GM18502 (cell line): Measurements from ENCODE around the gene ESRRA.

Source experiments
- ATAC-seq: cut with Tn5 transposase; IDR thresholded peaks from one replicate; pipeline ENCODE4 v1.9.1; 2021; ENCODE audit warnings: mild to moderate bottlenecking; ENCODE audit not compliant: unreplicated experiment, poor library complexity

ESRRA gene

GRCh38 chr11:64324692-64325469 lies 19.6 kb downstream of the ESRRA start:
- no peak for ATAC-seq

GRCh38 chr11:64327375-64327774 lies 22.1 kb downstream of the ESRRA start:
- no peak for ATAC-seq

- no peak for ATAC-seq
Measured at GRCh38 chr11:64327993-64328392, 22.7 kb downstream of the ESRRA start.

- no peak for ATAC-seq
Measured at GRCh38 chr11:64330888-64331287, 25.6 kb downstream of the ESRRA start.

GRCh38 chr11:64331569-64332371 lies 26.4 kb downstream of the ESRRA start:
- peak; percentile 46 for ATAC-seq

GRCh38 chr11:64333556-64333955 lies 28.2 kb downstream of the ESRRA start:
- ATAC-seq = no peak

GRCh38 chr11:64334764-64335735 lies 29.7 kb downstream of the ESRRA start:
- peak; percentile 78 for ATAC-seq

GRCh38 chr11:64337538-64338249 lies 32.4 kb downstream of the ESRRA start:
- ATAC-seq = no peak

GRCh38 chr11:64338716-64339115 lies 33.4 kb downstream of the ESRRA start:
- ATAC-seq = no peak

GRCh38 chr11:64339286-64339685 lies 34.0 kb downstream of the ESRRA start:
- no peak for ATAC-seq

- ATAC-seq = peak; percentile 47
Measured at GRCh38 chr11:64339754-64340408, 34.6 kb downstream of the ESRRA start, which contains the start of gene CCDC88B. Gene CCDC88B (plus strand): TSS chr11:64340204. CDS start chr11:64340267, 63 bp downstream.

GRCh38 chr11:64340671-64341335 lies 35.5 kb downstream of the ESRRA start:
- no peak for ATAC-seq

- ATAC-seq = no peak
Measured at GRCh38 chr11:64341429-64341828, 36.1 kb downstream of the ESRRA start.

GRCh38 chr11:64341851-64342791 lies 36.8 kb downstream of the ESRRA start:
- peak; percentile 58 for ATAC-seq

GRCh38 chr11:64342869-64343745 lies 37.8 kb downstream of the ESRRA start:
- ATAC-seq = no peak

GRCh38 chr11:64343767-64344559 lies 38.6 kb downstream of the ESRRA start:
- no peak for ATAC-seq
